ENCODE data around the gene CATSPER3. TPM values are rescaled to one million over a fixed set of nuclear protein-coding genes. Genes with fewer than 3 reads are reported as not detected.

Gene CATSPER3
- total RNA-seq, 1 experiment from 2014 or later = 0.40 TPM

DNA sequence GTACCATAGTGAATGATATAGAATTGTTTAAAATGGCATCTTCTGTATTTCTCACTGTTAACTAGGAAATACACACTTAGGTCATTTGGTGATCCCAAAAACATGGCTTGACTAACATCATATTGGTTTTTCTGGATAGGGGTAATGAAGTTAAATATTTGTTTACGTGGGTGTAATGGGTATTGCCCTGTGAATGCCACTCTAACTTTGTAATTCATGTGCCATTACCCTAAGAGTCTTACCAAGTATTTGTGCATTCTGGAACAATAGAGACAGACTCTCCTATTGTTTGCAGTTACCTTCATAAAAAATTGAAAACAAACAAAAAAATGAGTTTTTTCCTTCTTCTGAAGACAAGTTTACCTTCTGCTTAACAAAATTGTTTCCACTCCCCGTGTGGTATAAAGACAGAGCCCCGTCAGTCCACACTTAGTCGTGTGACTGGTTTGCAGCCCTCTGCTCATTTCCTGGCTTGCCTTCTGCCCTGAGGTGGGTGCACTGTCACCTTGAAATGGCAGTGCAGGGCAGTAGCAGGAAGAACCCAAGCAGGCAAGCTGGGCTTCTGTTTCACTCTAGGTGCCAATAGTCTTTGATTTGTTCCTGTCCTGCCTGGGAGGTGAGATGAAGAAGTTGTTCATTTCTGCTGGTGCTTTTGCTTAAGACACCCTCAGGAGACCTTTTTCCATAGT, 9.6 kb upstream of the CATSPER3 start:
- BruUV-seq (replicated peaks) = no TSS peak
- Histone ChIP-seq H3K9me2 (replicated peaks; ENCODE audit: low read length) (no peaks in the 10 kb centered on the region), H2AFZ (ENCODE audit: low read length) (no peak overlapping the region), H3F3A (ENCODE audit: low read length, unreplicated experiment) (no peaks in the 10 kb centered on the region), H3K27ac (ENCODE audit: low read length) (no peak overlapping the region), H3K4me3 (ENCODE audit: low read length) (no peak overlapping the region), H4K20me1 (ENCODE audit: low read length) (no peaks in the 10 kb centered on the region), H3K27me3 (ENCODE audit: low read length) (no peaks in the 10 kb centered on the region), H3K4me2 (ENCODE audit: low read length) (no peak overlapping the region), H3K9ac (ENCODE audit: low read length) (no peak overlapping the region), H3K79me2 (ENCODE audit: low read length) (no peaks in the 10 kb centered on the region), H3K9me3 (ENCODE audit: low read length) (no peaks in the 10 kb centered on the region), H3K36me3 (ENCODE audit: low read depth, low read length) (no peaks in the 10 kb centered on the region), H3K4me1 (ENCODE audit: insufficient read depth, low read length) (no peaks in the 10 kb centered on the region)
- ChIA-PET POLR2A (ENCODE audit: unreplicated experiment) (no interaction called here), CTCF (no interaction called here)
- no peak for TF ChIP-seq EZH2 (IDR thresholded peaks at IDR 0.05; ENCODE audit: low read length, unreplicated experiment)
- TF ChIP-seq, protein P1, sequence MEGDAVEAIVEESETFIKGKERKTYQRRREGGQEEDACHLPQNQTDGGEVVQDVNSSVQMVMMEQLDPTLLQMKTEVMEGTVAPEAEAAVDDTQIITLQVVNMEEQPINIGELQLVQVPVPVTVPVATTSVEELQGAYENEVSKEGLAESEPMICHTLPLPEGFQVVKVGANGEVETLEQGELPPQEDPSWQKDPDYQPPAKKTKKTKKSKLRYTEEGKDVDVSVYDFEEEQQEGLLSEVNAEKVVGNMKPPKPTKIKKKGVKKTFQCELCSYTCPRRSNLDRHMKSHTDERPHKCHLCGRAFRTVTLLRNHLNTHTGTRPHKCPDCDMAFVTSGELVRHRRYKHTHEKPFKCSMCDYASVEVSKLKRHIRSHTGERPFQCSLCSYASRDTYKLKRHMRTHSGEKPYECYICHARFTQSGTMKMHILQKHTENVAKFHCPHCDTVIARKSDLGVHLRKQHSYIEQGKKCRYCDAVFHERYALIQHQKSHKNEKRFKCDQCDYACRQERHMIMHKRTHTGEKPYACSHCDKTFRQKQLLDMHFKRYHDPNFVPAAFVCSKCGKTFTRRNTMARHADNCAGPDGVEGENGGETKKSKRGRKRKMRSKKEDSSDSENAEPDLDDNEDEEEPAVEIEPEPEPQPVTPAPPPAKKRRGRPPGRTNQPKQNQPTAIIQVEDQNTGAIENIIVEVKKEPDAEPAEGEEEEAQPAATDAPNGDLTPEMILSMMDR (conservative IDR thresholded peaks at IDR 0.05; ENCODE audit: low read depth, low read length) = no peak
- DNase-seq = no peak
- peak; percentile 50 for ATAC-seq
- intact Hi-C loops (cut with micrococcal nuclease) = no loop called here

DNA sequence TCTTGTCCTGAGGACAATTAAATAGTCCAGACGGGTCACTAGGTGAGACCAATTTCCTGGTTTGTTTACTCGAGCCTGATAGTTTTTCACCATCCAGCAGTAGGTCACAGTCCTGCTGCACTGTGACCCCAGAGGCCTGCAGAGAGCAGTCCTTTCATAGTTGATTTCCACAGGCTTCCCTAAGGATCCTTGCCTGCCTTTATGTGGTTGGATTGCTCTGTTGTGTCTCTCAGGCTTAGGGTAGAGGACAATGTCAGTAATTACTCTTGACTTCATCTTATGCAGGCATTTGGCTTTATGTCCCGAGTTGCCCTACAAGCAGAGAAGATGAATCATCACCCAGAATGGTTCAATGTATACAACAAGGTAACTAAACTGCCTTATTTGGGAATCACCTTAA, 9.0 kb upstream of the CATSPER3 start:
- no peaks in the 10 kb centered on the region for H4K20me1 ChIP-seq (ENCODE audit: low read length)
- H3K4me3 ChIP-seq (ENCODE audit: low read length) = no peak overlapping the region
- ATAC-seq = no peak; the same call in 1 of the 2 replicates
- ChIA-PET CTCF (no interaction called here), POLR2A (ENCODE audit: unreplicated experiment) (no interaction called here)
- H3K4me2 ChIP-seq (ENCODE audit: low read length) = no peak overlapping the region
- no peaks in the 10 kb centered on the region for H3K27me3 ChIP-seq (ENCODE audit: low read length)
- no peaks in the 10 kb centered on the region for H3F3A ChIP-seq (ENCODE audit: low read length, unreplicated experiment)
- H2AFZ ChIP-seq (ENCODE audit: low read length) = no peak overlapping the region
- BruUV-seq (replicated peaks) = no TSS peak
- TF ChIP-seq EZH2phosphoT487 (IDR thresholded peaks at IDR 0.05; ENCODE audit: borderline replicate concordance, low read length) = no peak
- TF ChIP-seq EZH2 (IDR thresholded peaks at IDR 0.05; ENCODE audit: low read length, unreplicated experiment) = no peak
- TF ChIP-seq, protein P1 (conservative IDR thresholded peaks at IDR 0.05; ENCODE audit: low read depth, low read length) = no peak
- no peaks in the 10 kb centered on the region for H3K36me3 ChIP-seq (ENCODE audit: low read depth, low read length)
- H3K9ac ChIP-seq (ENCODE audit: low read length) = no peak overlapping the region
- no peaks in the 10 kb centered on the region for H3K79me2 ChIP-seq (ENCODE audit: low read length)
- no peaks in the 10 kb centered on the region for H3K4me1 ChIP-seq (ENCODE audit: insufficient read depth, low read length)
- H3K9me3 ChIP-seq (ENCODE audit: low read length) = no peaks in the 10 kb centered on the region
- intact Hi-C loops (cut with micrococcal nuclease) = no loop called here
- DNase-seq = no peak
- no peak overlapping the region for H3K27ac ChIP-seq (ENCODE audit: low read length)
- H3K9me2 ChIP-seq (replicated peaks; ENCODE audit: low read length) = no peaks in the 10 kb centered on the region

DNA sequence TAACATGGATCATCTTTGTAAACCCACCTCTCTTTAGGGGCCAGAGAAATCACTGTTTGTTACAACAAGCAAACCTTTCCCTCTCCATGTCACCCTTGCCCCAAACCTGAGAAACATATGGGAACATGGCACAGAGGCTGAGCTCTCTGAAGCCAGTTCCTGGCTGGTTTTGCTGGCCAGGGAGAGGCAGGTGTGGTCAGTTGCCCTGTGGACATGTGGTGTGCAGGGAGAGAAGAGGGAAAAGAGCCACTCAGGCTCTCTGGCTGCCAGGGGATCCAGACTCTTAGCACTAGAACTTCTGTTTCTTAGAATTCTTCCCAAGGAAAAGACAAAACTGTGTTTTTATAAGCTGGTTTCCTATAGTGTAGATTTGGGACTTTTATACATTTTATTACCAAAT, 4.6 kb upstream of the CATSPER3 start:
- BruUV-seq (replicated peaks) = no TSS peak
- intact Hi-C loops (cut with micrococcal nuclease) = no loop called here
- H3K27ac ChIP-seq (ENCODE audit: low read length) = no peak overlapping the region

More for the DNA sequence above, 4.6 kb upstream of the CATSPER3 start:
- TF ChIP-seq, protein P1 (conservative IDR thresholded peaks at IDR 0.05; ENCODE audit: low read depth, low read length) = no peak
- no peak for TF ChIP-seq EZH2phosphoT487 (IDR thresholded peaks at IDR 0.05; ENCODE audit: borderline replicate concordance, low read length)
- no peak for TF ChIP-seq EZH2 (IDR thresholded peaks at IDR 0.05; ENCODE audit: low read length, unreplicated experiment)
- Histone ChIP-seq H3K4me3 (ENCODE audit: low read length) (no peak overlapping the region), H3K9me2 (replicated peaks; ENCODE audit: low read length) (no peaks in the 10 kb centered on the region), H4K20me1 (ENCODE audit: low read length) (no peaks in the 10 kb centered on the region), H3K9me3 (ENCODE audit: low read length) (no peaks in the 10 kb centered on the region), H3F3A (ENCODE audit: low read length, unreplicated experiment) (no peaks in the 10 kb centered on the region), H3K4me1 (ENCODE audit: insufficient read depth, low read length) (peaks cover 7% of the 10 kb centered on the region), H2AFZ (ENCODE audit: low read length) (no peak overlapping the region), H3K36me3 (ENCODE audit: low read depth, low read length) (no peaks in the 10 kb centered on the region), H3K27me3 (ENCODE audit: low read length) (no peaks in the 10 kb centered on the region), H3K4me2 (ENCODE audit: low read length) (no peak overlapping the region), H3K79me2 (ENCODE audit: low read length) (no peaks in the 10 kb centered on the region), H3K9ac (ENCODE audit: low read length) (no peak overlapping the region)
- no peak for DNase-seq
- ChIA-PET POLR2A (ENCODE audit: unreplicated experiment) (no interaction called here), CTCF (no interaction called here)
- ATAC-seq = no peak

All from PC-3 (cell line).